ENCODE measurements around the gene CD163.
"Not testable (repeated sequence)": the region's sequence is repeated elsewhere in the genome, so short reads cannot be mapped to it uniquely, and the experiment has no call there.

Gene CD163

DNA sequence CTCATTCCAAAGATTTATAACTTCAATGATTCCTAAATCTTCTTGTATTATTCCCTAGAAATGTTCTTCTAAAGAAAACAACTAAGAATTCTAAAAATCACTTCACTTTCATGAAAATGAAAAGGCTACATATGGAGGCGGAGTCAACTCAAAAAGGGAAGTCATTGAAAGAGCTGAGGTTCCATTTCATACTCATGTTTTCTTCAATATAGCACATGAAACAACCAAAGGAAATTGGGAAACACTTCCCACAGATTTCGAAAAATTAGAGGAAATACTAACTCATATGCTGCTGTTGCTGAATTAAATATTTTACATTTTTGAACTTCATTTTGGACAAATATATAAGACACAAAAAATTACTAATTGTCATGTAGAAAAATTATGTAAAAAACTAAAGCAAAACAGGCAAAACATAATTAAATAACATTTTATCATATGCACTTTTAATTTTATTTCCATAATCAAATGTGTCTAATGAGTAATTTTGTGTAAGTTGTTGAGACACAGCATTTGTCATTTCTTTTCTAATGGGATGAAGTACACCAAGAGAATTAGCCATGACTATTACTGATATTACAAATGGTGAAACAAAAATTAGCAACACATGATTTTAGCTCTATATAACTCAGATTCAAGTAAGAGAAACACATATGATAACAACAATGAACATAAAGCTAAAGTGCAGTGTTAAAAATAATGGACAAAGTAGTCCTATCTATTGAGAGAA lies at the start of gene CD163:
Gene CD163 (minus strand): TSS at position 92 of the 730 bp plus-strand sequence. CDS start 87 bp downstream, at position 5.
- DNase-seq (ENCODE audit: insufficient read length, low spot score) (no peak), FAIRE-seq (no peak)

DNA sequence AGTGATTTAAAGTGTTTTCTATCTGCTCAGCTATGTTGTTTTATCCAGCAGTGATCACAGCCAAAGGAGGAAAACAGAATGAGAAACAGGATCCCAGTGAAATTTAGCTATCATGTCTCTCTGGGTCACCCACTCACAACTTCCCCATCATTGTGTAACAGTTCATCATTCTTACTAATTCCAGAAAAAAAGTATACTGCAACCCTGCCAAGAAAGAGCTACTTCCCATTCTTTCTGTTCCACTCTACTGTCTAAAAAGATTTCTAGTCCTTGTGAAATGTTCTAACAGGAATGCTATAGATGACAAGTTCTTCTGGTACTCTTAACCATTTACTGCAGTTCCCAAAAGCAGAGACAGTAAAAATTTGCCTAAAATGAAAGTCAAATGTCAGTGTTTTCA lies 39.2 kb upstream of the CD163 start:
- DNase-seq (ENCODE audit: insufficient read length, low spot score) = no peak
- no peak for FAIRE-seq

GRCh38 chr12:7542046-7542445 lies 38.5 kb upstream of the CD163 start:
- DNase-seq (ENCODE audit: insufficient read length, low spot score) (no peak), FAIRE-seq (no peak)

GRCh38 chr12:7514416-7514815 lies 10.8 kb upstream of the CD163 start:
- no peak for FAIRE-seq
- DNase-seq (ENCODE audit: insufficient read length, low spot score) = no peak

DNA sequence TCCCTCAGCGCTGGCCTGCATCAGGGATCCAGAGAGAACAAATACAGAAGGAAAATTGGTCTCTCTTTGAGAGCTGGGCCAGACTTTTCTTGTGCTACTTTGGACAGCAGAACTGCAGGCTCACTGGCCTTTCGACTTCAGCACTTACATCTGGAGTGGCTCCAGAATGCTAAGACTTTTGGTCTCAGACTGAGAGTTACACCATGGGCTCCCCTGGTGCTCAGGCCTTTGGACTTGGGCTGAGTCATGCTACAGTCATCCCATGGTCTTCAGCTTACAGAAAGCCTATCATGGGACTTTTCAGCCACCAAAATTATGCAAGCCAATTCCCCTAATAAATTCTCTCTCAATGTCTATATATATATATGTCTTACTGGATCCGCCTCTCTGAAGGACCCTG lies 9.0 kb upstream of the CD163 start:
- DNase-seq (ENCODE audit: insufficient read length, low spot score) (peak; percentile 14), FAIRE-seq (no peak)

DNA sequence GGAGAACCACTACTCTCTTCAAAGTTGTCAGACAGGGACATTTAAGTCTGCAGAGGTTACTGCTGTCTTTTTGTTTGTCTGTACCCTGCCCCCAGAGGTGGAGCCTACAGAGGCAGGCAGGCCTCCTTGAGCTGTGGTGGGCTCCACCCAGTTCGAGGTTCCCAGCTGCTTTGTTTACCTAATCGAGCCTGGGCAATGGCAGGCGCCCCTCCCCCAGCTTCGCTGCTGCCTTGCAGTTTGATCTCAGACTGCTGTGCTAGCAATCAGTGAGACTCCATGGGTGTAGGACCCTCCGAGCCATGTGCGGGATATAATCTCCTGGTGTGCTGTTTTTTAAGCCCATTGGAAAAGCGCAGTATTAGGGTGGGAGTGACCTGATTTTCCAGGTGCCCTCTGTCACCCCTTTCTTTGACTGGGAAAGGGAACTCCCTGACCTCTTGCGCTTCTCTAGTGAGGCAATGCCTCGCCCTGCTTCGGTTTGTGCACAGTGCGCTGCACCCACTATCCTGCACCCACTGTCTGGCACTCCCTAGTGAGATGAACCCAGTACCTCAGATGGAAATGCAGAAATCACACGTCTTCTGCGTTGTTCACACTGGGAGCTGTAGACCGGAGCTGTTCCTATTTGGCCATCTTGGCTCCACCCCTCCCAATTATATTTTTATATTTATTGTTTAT lies 6.4 kb upstream of the CD163 start:
- not testable (repeated sequence) for FAIRE-seq; DNase-seq (ENCODE audit: insufficient read length, low spot score)

DNA sequence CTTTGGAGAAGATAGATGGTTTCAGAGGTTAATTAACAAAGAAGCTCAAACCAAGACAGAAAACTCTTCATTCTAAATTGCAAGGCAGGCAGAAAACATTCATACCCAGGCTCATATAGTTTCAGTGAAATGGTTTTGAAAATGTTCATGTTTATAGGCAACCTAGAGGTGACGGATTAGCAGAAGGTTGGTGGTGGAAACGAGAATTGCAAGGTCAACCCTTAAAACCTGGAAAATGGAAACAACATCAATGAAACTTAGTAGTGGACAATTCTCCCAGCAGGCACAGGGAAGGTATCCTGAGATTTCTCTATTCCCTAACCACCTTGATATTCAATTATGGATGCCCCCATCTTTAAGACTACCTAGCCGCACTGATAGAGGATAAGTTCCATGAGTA lies 965 bp downstream of the CD163 start:
- FAIRE-seq = peak; percentile 4

GRCh38 chr12:7501031-7501588 lies 2.5 kb downstream of the CD163 start:
- DNase-seq (ENCODE audit: insufficient read length, low spot score) (no peak), FAIRE-seq (no peak)

More for the DNA sequence above, 965 bp downstream of the CD163 start:
- DNase-seq (ENCODE audit: insufficient read length, low spot score) = no peak

DNA sequence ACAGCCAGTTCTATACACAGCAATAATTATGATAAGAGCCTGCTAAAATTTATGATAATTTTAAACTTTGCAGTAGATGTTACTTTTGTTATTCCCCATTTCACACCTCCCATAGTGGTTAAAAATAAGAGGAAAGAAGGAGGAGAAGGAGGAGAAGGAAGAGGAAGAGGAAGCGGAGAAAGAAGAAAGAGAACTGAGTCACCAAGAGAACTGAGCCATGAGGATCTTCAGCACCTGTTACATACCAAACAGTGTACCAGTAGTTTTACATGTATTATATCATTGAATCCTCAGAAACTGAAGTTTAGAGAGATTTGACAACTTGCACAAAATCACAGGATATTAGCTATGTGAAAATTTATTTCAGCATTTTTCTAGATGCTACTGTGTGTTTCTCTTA lies 3.9 kb downstream of the CD163 start:
- FAIRE-seq = no peak

DNA sequence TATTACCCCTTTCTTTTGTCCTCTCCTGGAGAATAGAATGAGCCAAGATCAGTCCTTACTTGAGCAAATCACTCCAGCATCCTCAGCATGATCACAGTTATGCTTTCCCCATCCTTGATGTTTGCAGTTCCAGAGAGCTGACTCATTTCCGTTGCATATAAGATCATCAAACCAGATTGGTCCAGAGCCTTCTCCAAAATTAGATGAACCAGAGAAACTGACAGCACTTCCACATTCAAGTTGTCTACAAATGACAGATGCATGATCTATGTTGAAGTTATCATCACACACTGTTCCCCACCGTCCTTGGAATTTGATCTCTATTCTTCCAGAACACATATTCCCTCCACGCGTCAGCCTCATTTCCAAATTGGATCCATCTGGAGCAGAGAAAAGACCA lies 4.8 kb downstream of the CD163 start:
- FAIRE-seq = peak; percentile 83
- peak; percentile 26 for DNase-seq (ENCODE audit: insufficient read length, low spot score)

More for the DNA sequence above, 3.9 kb downstream of the CD163 start:
- no peak for DNase-seq (ENCODE audit: insufficient read length, low spot score)

- FAIRE-seq = no peak
- no peak for DNase-seq (ENCODE audit: insufficient read length, low spot score)
Measured at GRCh38 chr12:7497661-7498060, 5.9 kb downstream of the CD163 start.

GRCh38 chr12:7496451-7496850 lies 7.1 kb downstream of the CD163 start:
- no peak for FAIRE-seq
- no peak for DNase-seq (ENCODE audit: insufficient read length, low spot score)

DNA sequence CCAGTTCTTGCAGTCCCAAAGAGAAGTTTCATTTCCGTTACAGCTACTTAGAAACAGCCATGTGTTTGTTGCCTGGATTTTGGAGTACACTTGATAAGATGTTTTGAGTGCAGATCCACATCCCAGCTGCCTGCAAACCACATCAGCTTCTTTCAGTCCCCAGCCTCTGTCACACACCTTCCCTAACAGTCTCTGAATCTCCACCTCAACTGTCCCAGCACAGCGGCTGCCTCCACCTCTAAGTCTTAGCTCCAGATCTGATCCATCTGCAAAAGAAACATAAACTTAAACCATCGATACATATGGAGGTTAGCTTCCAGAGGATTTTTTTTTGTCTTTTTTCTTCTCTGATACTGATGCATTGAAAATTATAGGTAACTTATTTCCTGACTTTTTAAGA lies 8.4 kb downstream of the CD163 start:
- DNase-seq (ENCODE audit: insufficient read length, low spot score) (no peak), FAIRE-seq (no peak)

GRCh38 chr12:7493006-7493405 lies 10.6 kb downstream of the CD163 start:
- DNase-seq (ENCODE audit: insufficient read length, low spot score) (no peak), FAIRE-seq (peak; percentile 28)

GRCh38 chr12:7486512-7486911 lies 17.1 kb downstream of the CD163 start:
- DNase-seq (ENCODE audit: insufficient read length, low spot score) (no peak), FAIRE-seq (no peak)

GRCh38 chr12:7485095-7485494 lies 18.5 kb downstream of the CD163 start:
- DNase-seq (ENCODE audit: insufficient read length, low spot score) = no peak

GRCh38 chr12:7483343-7483742 lies 20.2 kb downstream of the CD163 start:
- DNase-seq (ENCODE audit: insufficient read length, low spot score) (no peak), FAIRE-seq (no peak)

More at GRCh38 chr12:7485095-7485494, 18.5 kb downstream of the CD163 start:
- FAIRE-seq = no peak

- no peak for FAIRE-seq
- no peak for DNase-seq (ENCODE audit: insufficient read length, low spot score)
Measured at GRCh38 chr12:7479771-7480170, 23.8 kb downstream of the CD163 start.

- DNase-seq (ENCODE audit: insufficient read length, low spot score) = no peak
- FAIRE-seq = no peak
Measured at GRCh38 chr12:7472060-7472459, 31.5 kb downstream of the CD163 start.

DNA sequence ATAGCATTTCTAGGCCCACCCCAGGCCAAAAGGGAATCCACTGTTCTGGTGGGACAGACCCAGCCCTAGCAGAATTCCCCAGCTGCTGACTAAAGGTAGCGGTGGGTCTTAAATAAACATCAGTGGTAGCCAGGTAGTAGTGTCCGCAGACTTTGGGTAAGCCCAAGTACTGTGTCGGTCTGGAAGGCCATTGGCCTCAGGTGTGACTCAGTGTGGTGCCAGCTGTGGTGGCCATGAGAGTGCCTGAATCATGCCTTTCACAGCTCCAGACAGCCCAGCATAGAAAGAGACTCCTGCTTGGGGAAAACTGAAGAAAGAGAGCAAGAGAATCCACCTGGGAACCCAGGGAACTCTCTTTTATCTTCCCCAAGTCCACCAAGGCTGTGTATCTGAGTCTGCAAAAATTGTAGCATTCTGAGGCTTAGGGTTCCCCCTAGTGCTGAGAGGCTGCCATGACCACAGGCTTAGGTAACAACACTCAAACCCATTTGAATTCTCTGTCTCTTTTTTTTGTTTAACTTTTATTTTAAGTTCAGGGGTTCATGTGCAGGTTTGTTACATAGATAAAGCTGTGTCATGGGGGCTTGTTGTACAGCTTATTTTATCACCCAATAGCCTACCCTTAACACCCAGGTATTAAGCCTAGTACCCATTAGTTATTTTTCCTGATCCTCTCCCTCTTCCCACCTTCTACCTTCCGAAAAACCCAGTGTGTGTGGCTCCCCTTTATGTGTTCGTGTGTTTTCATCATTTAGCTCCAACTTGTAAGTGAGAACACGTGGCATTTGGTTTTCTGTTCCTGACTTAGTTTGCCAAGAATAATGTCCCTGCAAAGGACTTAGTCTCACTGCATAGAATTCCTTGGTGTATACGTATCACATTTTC lies 43.0 kb downstream of the CD163 start:
- peak; percentile 9 for FAIRE-seq
- DNase-seq (ENCODE audit: insufficient read length, low spot score) = peak; percentile 66

- no peak for FAIRE-seq
Measured at GRCh38 chr12:7459973-7460372, 43.6 kb downstream of the CD163 start.

More at GRCh38 chr12:7459973-7460372, 43.6 kb downstream of the CD163 start:
- no peak for DNase-seq (ENCODE audit: insufficient read length, low spot score)
